Sigmoid colon (tissue), 7 donors: ENCODE data around the gene KLF15. TPM values are rescaled to one million over a fixed set of nuclear protein-coding genes. Genes with fewer than 3 reads are reported as not detected.

ENCODE experiments used
- DNase-seq: peaks from one replicate; pipeline ENCODE4 v3.0.0-alpha.2; 2019
- H3K27ac ChIP-seq, 4 donors: fragments of 200-600 bp; sonication (generic); one replicate each; pipeline ENCODE4 v1.5.1; 2016 to 2019; ENCODE audit warnings: mild to moderate bottlenecking in 1 of 4
- H3K27me3 ChIP-seq, 3 donors: fragments of 200-600 bp; sonication (generic); one replicate each; pipeline ENCODE4 v1.5.1; 2019; ENCODE audit warnings: mild to moderate bottlenecking in 1 of 3
- H3K36me3 ChIP-seq, 4 donors: fragments of 200-600 bp; sonication (generic); one replicate each; pipeline ENCODE4 v1.5.1; 2016 to 2019
- H3K4me1 ChIP-seq, 4 donors: fragments of 200-600 bp; sonication (generic); one replicate each; pipeline ENCODE4 v1.5.1; 2017 to 2019
- H3K4me3 ChIP-seq, 4 donors: fragments of 200-600 bp; sonication (generic); one replicate each; pipeline ENCODE4 v1.5.1; 2017 to 2019; ENCODE audit warnings: mild to moderate bottlenecking in 2 of 4, moderate library complexity in 1 of 4
- H3K9me3 ChIP-seq, 4 donors: fragments of 200-600 bp in 3 of 4; sonication (generic) in 3 of 4; one replicate each; pipeline versions ENCODE4 v1.5.1 to v1.6.1; 2013 to 2019
- CTCF ChIP-seq, 4 experiments: fragments of 450-650 bp in 3 of 4; fragments of 200-600 bp in 1 of 4; IDR thresholded peaks; one replicate each; pipeline ENCODE4 v1.5.1; 2016 to 2019; ENCODE audit warnings: antibody characterized with exemption in 4 of 4, mild to moderate bottlenecking in 3 of 4, moderate library complexity in 2 of 4
- EP300 ChIP-seq, 4 donors: sonication (generic); formaldehyde crosslinking; IDR thresholded peaks; one replicate each; pipeline ENCODE4 v1.6.1; 2017; ENCODE audit warnings: antibody characterized with exemption in 4 of 4
- POLR2A ChIP-seq, 2 donors: fragments of 450-650 bp; IDR thresholded peaks; one replicate each; pipeline ENCODE4 v1.6.1; 2016; ENCODE audit warnings: antibody characterized with exemption in 2 of 2, mild to moderate bottlenecking in 2 of 2, moderate library complexity in 2 of 2
- POLR2AphosphoS5 ChIP-seq, 4 donors: sonication (generic); formaldehyde crosslinking; IDR thresholded peaks; one replicate each; pipeline ENCODE4 v1.6.1; 2017; ENCODE audit warnings: antibody characterized with exemption in 4 of 4
- WGBS, 2 donors: extraction: QIAGEN DNeasy Blood & Tissue Kit; methylation state at CpG; one replicate each; pipeline ENCODE4 v1.1.7; 2013; 5-methylcytosine and 5-hydroxymethylcytosine counted together
- intact Hi-C: fragments of 100-400 bp; cut with DNase I; formaldehyde crosslinking; loops from one replicate; pipeline ENCODE4 v1.15.1; 2023
- polyA plus RNA-seq, 3 donors: library from polyadenylated mRNA; stranded (reverse); fragments of 200-250 nt; gene quantifications; one replicate each; pipeline ENCODE4 v1.2.3, GENCODE V29; 2013
- total RNA-seq, 4 donors: library from RNA; depleted of rRNA; stranded (reverse); fragments of >200 nt; gene quantifications; one replicate each; pipeline ENCODE4 v1.1.0, GENCODE V29; 2016
- donor health status: healthy with polysubstance abuse.
- donor health status: Bipolar disorder and iron deficiency.
- donor health status: healthy.

KLF15 gene
- total RNA-seq (10 to 100 TPM; 21.9 to 50.2 (median 35.2) TPM), polyA plus RNA-seq (1 to 10 TPM in 2 of 3 donors, under 1 TPM in 1; 0.69 to 5.4 (median 4.2) TPM)

GRCh38 chr3:126357295-126358037 lies at the start of gene KLF15:
KLF15 (minus strand) TSS chr3:126357408; CDS start chr3:126352922, 4,486 bp downstream.
- TF ChIP-seq EP300 (IDR thresholded peaks at IDR 0.05) (peak in 1 of 4 donors; percentile 21), POLR2A (IDR thresholded peaks at IDR 0.05) (no peak), POLR2AphosphoS5 (IDR thresholded peaks at IDR 0.05) (peak; percentile 89 to 96 (median 92))
- H3K4me1 ChIP-seq: peaks cover 0 to 40% (median 35%) of the 10 kb centered on the region in 4 donors
- no peaks in the 10 kb centered on the region for H3K27me3 ChIP-seq
- peaks cover 0 to 3% (median 0%) of the 10 kb centered on the region in 4 donors for H3K9me3 ChIP-seq
- intact Hi-C loops: loop anchor here (1.0 to 2.0 kb wide), 2 partner anchors 31 to 70 kb away; no protein-coding TSS in a partner anchor
- peaks cover 0 to 6% (median 3%) of the 10 kb centered on the region in 4 donors for H3K36me3 ChIP-seq
- WGBS, 2 donors: 0 to 1% methylated on average over 86 of the region's 86 CpGs
- H3K4me3 ChIP-seq: peak within 1 kb of the TSS; percentile 61 to 97 (median 84)
- peak within 1 kb of the TSS; percentile 91 to 96 (median 94) for H3K27ac ChIP-seq
- DNase-seq: peak; percentile 96

- Histone ChIP-seq H3K4me3 (no peak overlapping the region), H3K4me1 (no peaks in the 10 kb centered on the region), H3K9me3 (peaks cover 0 to 4% (median 0%) of the 10 kb centered on the region in 4 donors), H3K27me3 (peaks cover 0 to under 1% (median 0%) of the 10 kb centered on the region in 3 donors), H3K27ac (no peak overlapping the region), H3K36me3 (no peaks in the 10 kb centered on the region)
- 82% methylated on average over 15 of the region's 15 CpGs for WGBS, 2 donors
- no peak for DNase-seq
- no peak for TF ChIP-seq POLR2AphosphoS5 (IDR thresholded peaks at IDR 0.05)
- TF ChIP-seq CTCF (IDR thresholded peaks at IDR 0.05): no peak
- no peak for TF ChIP-seq POLR2A (IDR thresholded peaks at IDR 0.05)
- TF ChIP-seq EP300 (IDR thresholded peaks at IDR 0.05): no peak
- intact Hi-C loops: no loop called here
Measured at GRCh38 chr3:126406389-126407296, 49.4 kb upstream of the KLF15 start.

GRCh38 chr3:126402666-126403302 lies 45.6 kb upstream of the KLF15 start:
- Histone ChIP-seq H3K9me3 (peaks cover 0 to 4% (median 0%) of the 10 kb centered on the region in 4 donors), H3K4me3 (no peak overlapping the region), H3K27ac (no peak overlapping the region), H3K27me3 (no peaks in the 10 kb centered on the region), H3K36me3 (no peaks in the 10 kb centered on the region), H3K4me1 (peaks cover 0 to 7% (median 3%) of the 10 kb centered on the region in 4 donors)
- DNase-seq: peak; percentile 57
- intact Hi-C loops: no loop called here
- TF ChIP-seq EP300 (IDR thresholded peaks at IDR 0.05): no peak
- TF ChIP-seq CTCF (IDR thresholded peaks at IDR 0.05): no peak
- TF ChIP-seq POLR2A (IDR thresholded peaks at IDR 0.05): no peak
- no peak for TF ChIP-seq POLR2AphosphoS5 (IDR thresholded peaks at IDR 0.05)
- 87 to 88% methylated on average over 12 of the region's 12 CpGs for WGBS, 2 donors

GRCh38 chr3:126402178-126402577 lies 45.0 kb upstream of the KLF15 start:
- intact Hi-C loops: no loop called here
- WGBS, 2 donors: 79% methylated on average over 6 of the region's 6 CpGs
- DNase-seq: no peak
- Histone ChIP-seq H3K4me1 (peaks cover 0 to 10% (median 3%) of the 10 kb centered on the region in 4 donors), H3K36me3 (no peaks in the 10 kb centered on the region), H3K27ac (no peak overlapping the region), H3K4me3 (no peak overlapping the region), H3K9me3 (no peaks in the 10 kb centered on the region), H3K27me3 (no peaks in the 10 kb centered on the region)
- no peak for TF ChIP-seq CTCF (IDR thresholded peaks at IDR 0.05)
